Stimulated activated naive CD8-positive, alpha-beta T cell treated with anti-CD3 and anti-CD28 coated beads, Interleukin-15, amount 100 ng/mL, for 72 hours (primary cell): ENCODE results near the gene GPX4.
"Not testable (repeated sequence)": the region's sequence is repeated elsewhere in the genome, so short reads cannot be mapped to it uniquely, and the experiment has no call there.

Experiments used
- ATAC-seq: fragments of 150-1000 bp; cut with Tn5 transposase; 2 replicates; pipeline ENCODE4 v1.10.0; 2021; ENCODE audit warnings: mild to moderate bottlenecking, moderate library complexity
- DNase-seq, 2 donors: peaks; one replicate each; pipeline ENCODE4 v3.0.0; 2021 to 2022
- H3K27ac Mint-ChIP-seq, 2 donors: one replicate each; pipeline ENCODE4 v1.8.0; 2022; ENCODE audit warnings: mild to moderate bottlenecking in 2 of 2, mixed read lengths in 2 of 2, moderate library complexity in 2 of 2
- H3K27me3 Mint-ChIP-seq: one replicate; pipeline ENCODE4 v1.8.0; 2022; ENCODE audit warnings: mixed read lengths
- H3K4me1 Mint-ChIP-seq: one replicate; pipeline ENCODE4 v1.8.0; 2022; ENCODE audit warnings: mild to moderate bottlenecking, mixed read lengths
- H3K4me3 Mint-ChIP-seq, 2 donors: one replicate each; pipeline ENCODE4 v1.8.0; 2022; ENCODE audit warnings: mild to moderate bottlenecking in 2 of 2, mixed read lengths in 2 of 2, moderate library complexity in 1 of 2
- H3K9me3 Mint-ChIP-seq, 2 donors: one replicate each; pipeline ENCODE4 v1.8.0; 2022; ENCODE audit warnings: mixed read lengths in 2 of 2

The GPX4 gene

DNA sequence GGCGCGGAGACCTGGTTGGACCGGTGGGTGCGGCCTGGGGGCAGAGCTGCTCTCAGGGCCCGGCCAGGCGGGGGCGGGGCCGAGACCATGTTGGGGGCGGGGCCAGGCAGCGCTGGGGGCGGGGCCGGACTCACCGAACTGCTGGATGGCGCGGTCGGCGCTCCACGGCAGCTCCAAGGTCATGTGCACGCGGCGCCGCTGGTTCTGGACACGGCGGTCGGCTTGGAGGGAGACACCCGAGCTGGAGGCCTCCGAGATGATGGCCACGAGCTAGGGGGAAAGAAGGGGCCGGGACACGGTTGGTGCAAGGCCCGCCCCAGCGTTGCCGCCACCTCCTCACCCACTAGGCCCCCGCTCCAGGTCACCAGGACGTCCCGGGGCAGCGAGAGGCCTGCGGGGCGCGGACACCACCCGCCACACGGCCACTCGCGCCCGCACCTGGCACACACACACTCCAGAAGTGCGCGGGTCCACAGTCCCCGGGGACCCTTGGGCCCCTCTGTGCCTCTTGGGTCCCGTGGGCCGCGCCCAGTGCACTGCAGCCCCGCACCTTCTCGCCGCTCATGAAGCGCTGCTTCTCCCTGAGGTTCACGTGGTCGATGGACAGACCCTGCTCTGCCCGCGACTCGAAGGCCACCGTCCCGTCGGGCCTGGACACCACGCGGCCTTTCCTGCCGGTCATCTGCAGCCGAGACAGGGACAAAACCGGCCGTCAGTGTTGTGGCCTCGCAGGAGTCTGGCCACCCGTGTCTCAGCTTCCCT is 8.7 kb downstream of the GPX4 start:
- Mint-ChIP-seq H3K9me3 (no peaks in the 10 kb centered on the region), H3K27ac (peak overlapping the region in 1 of 2 donors; percentile 67), H3K4me3 (no peak overlapping the region), H3K4me1 (peaks cover 12% of the 10 kb centered on the region), H3K27me3 (no peaks in the 10 kb centered on the region)
- no peak for ATAC-seq
- DNase-seq, result no peak

DNA sequence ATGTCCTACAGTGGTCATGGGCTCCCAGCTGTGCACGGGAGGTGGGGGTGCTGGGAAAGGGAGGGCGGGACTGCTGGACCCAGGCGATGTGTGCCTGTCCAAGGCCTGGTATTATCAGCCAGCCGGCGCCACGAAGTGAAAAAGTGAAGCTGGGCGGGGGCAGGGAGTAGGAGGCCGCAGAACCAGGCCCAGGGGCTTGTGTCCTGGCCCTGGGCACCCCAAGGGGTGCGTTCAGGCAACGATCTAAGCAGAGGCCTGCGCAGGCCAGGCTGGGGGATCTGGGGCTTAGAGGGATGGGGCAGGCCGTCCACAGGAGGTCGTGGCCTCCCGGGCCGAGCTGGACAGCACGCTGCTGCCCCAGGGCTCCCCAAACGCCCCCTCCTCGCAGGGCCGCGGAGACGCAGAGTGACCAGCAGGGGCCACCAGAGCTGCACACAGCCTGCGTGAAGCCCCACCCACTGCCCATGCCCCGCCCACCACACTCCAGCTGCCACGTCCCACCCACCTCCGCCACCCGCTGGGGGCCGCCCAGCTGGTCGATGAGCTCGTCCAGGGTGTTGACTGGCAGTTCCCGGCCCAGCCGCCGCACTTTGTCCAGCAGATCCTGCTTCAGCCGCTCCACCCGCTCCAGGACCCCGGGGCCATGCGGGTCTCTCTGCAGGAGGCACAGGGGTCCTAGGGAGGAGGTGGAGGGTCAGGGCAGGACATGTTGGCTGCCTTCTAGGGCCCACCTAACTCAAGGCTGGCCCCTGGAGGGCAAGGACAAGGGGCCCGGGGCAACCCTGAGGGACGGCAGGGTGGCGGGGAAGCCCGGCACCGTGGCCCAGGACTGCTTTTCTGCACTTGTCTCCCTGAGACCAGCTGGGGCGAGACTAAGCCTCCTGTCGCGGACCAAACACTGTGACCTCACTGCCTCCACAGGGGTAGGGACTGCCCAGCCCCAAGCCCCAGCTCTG is 9.5 kb downstream of the GPX4 start:
- peak; percentile 78 for ATAC-seq
- Mint-ChIP-seq H3K4me1 (peaks cover 12% of the 10 kb centered on the region), H3K27me3 (no peaks in the 10 kb centered on the region), H3K4me3 (no peak overlapping the region), H3K9me3 (no peaks in the 10 kb centered on the region), H3K27ac (peak overlapping the region in 1 of 2 donors; percentile 67)
- DNase-seq, result peak; percentile 80 to 86

DNA sequence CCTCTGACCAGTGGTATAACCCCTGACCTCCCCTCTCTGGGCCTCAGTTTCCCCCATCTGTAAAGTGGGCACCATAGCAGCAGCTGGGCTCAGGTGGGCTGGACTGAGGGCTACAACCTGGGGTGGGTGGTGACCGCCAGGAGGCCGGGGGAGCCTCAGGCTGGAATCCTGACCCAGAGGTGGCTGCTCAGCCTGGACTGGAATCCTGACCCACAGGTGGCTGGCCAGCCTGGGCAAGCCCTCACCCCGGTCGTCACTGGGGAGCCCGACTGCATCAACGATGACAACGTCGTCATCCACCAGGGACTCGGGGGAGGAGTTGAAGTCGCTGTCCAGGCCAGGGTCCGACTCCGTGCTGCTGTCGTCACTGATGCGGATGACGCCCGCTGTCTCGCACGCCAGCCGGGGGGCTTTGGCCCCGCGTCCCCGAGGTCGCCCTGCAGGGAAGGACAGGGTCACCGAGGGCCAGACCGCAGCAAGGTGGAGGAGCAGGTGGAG is 10.2 kb downstream of the GPX4 start:
- DNase-seq (no peak), ATAC-seq (no peak)
- Mint-ChIP-seq H3K27me3 (no peaks in the 10 kb centered on the region), H3K9me3 (no peaks in the 10 kb centered on the region), H3K4me1 (peaks cover 12% of the 10 kb centered on the region), H3K27ac (peak overlapping the region in 1 of 2 donors; percentile 19), H3K4me3 (no peak overlapping the region)

DNA sequence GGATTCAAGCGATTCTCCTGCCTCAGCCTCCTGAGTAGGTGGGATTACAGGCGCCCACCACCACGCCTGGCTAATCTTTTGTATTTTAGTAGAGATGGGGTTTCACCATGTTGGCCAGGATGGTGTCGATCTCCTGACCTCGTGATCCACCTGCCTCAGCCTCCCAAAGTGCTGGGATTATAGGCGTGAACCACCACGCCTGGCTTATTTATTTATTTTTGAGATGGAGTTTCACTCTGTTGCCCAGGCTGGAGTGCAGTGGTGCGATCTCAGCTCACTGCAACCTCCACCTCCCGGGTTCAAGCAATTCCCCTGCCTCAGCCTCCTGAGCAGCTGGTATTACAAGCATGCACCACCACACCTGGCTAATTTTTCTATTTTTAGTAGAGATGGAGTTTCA is 10.9 kb downstream of the GPX4 start:
- Mint-ChIP-seq H3K27ac (peak overlapping the region in 1 of 2 donors; percentile 90), H3K4me1 (peaks cover 12% of the 10 kb centered on the region)
- H3K9me3 Mint-ChIP-seq, DNase-seq, H3K4me3 Mint-ChIP-seq, H3K27me3 Mint-ChIP-seq, ATAC-seq: not testable (repeated sequence)

DNA sequence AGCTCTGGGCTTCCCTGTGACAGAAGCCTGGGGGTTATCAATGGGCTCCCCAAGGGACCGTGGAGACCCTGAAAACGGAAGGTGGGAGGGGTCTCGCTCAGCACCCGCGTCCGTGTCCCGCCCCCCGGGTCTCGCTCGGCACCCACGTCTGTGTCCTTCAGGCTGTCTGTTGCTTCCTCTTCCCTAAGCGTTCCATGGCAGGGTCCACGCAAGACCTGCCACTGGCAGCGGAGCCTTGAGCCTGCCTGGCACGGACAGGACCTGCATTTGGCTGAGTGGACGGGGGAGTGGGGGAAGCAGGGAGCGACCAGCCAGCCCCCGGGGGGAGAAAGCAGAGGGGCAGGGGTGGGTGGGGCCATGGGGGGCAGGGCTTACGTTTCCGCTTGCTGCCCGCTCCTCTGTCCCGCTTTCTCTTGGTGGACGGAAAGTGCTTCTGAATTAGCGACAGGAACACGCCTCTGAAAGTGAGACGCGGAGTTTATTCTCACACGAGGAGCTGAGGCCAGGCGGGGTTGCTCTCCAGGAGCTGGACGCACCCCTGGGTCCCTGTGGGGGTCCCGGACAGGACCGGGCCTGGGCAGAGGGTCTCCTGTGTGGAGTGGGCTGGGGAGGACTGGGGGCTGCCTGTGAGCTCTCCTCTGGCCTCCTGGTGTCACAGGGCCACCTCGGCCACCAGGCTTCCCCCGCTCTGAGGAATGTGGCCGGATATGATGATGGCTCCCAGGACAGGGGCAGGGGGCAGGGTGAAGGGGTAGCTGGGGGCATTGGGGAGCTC is 12.0 kb downstream of the GPX4 start:
- Mint-ChIP-seq H3K27ac (peak overlapping the region in 1 of 2 donors; percentile 34), H3K9me3 (no peaks in the 10 kb centered on the region), H3K27me3 (no peaks in the 10 kb centered on the region), H3K4me1 (peaks cover 12% of the 10 kb centered on the region), H3K4me3 (no peak overlapping the region)
- ATAC-seq (no peak), DNase-seq (no peak)

DNA sequence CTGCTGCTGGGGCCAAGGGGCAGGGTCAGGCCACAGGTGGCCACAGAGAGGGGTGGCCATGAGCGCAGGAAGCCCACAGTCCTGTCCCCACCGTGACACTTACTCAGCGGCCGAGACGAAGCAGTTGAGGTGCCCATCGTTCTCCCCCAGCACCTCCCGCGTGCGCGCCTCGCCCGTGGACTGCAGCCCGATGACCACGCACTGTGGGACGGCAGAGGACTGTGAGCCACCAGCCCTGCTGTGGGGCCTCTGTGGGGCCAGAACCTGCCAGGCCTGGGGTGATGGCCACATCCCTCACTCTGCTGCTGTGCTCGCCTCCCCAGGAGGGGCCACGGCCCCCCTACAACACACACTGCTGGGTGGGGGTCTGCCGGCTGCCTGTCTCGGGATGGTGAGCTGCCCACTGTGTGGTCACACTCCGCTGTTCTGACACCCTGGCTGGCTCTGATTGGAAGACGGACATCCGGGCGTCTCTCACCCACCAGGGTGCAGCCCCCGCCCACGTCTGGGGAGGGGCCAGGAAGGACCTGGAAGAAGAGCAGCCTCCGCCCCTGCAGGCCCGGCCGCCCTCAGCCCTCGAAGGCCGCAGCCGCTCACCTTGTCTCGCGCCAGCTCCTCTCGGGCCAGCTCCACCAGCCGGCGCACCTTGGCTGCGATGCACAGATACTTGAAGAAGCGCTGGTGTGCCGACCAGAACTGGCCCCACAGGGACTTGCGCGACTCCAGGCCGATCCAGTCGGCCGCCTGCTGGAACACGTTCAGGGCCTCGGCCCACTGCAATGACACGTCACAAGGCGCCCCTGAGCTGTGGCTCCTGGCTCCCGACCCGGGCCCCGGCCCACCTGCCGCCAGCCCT is 13.2 kb downstream of the GPX4 start:
- DNase-seq, result no peak
- no peak for ATAC-seq
- H3K27ac Mint-ChIP-seq, result no peak overlapping the region
- H3K4me1 Mint-ChIP-seq, result peaks cover 12% of the 10 kb centered on the region
- H3K9me3 Mint-ChIP-seq, result no peaks in the 10 kb centered on the region
- no peaks in the 10 kb centered on the region for H3K27me3 Mint-ChIP-seq
- H3K4me3 Mint-ChIP-seq, result no peak overlapping the region

DNA sequence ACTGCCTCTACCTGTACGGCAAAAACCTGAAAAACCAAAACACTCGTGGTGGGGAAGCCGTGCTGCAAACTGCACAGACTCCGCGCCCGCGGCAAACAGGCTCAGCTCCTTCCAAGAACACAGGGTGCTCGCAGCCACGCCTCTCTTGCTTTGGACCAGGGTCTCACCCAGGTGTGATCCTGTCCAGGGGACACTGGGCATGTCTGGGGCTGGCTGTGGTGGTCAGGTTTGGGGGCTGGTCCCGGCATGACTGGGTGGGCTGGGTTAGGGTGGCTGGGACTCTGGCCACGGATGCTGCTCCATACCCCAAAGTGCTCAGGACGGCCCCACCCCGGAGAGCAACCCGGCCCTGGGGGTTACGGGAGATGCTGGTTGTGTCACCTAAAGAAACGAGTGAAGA is 13.9 kb downstream of the GPX4 start:
- ATAC-seq, result no peak
- Mint-ChIP-seq H3K27me3 (no peaks in the 10 kb centered on the region), H3K9me3 (no peaks in the 10 kb centered on the region), H3K4me3 (no peak overlapping the region), H3K4me1 (peaks cover 13% of the 10 kb centered on the region), H3K27ac (no peak overlapping the region)
- DNase-seq, result no peak

DNA sequence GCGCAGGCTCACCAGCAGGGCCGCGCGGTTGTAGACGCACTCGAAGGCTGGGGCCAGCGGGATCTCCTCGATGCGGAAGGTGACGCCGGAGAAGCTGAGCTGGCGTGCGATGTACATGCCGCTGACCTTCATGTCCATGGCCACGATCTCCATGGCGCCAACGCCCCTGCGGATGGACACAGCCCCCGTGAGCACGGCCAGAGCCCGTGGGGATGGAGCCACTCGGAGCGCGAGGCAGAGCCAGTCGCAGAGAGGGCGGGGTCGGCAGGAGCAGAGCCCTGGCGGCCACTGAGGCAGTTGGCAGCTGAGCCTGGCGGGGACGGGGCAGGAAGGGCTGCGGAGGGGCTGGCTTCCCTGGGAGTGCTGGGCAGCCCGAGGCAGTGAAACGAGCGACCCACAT is 15.2 kb downstream of the GPX4 start:
- H3K9me3 Mint-ChIP-seq, result no peaks in the 10 kb centered on the region

DNA sequence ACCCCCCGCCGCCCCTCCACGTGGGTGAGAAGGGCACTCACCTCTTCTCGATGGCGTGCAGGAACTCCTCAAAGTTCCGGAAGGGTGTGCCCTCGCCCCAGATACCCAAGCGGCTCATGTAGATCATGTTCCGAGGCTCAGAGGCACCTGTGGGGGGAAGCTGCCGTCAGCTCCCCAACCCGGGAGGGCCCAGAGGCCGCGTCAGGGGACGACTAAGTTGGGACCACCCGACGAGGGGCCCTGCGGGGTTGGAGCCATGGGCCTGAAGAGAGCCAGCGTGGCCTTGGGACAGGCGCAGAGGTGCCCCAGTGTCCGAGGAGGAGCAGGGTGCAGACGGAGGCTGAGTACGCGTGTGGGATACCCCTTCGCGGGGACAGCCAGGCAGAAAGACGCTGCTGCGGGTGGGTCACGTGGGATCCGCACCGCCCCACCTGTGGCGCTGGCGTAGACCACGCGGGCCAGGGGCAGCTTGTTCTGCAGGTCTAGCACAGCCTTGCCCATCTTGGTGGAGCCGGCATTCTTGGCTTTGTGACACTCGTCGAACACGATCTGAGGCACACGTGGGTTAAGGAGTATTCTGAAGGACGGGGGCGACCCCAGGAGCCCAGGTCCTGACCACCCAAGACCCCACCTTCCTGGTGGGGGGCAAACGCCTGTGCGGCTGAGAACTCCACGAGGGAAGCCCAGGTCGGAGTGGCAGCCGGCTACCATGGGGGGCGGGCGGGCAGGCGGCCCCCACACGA is 15.9 kb downstream of the GPX4 start:
- DNase-seq (no peak), ATAC-seq (no peak)
- Mint-ChIP-seq H3K27me3 (no peaks in the 10 kb centered on the region), H3K27ac (no peak overlapping the region), H3K4me3 (no peak overlapping the region), H3K4me1 (peaks cover 5% of the 10 kb centered on the region), H3K9me3 (no peaks in the 10 kb centered on the region)

More for the DNA sequence above, 15.2 kb downstream of the GPX4 start:
- DNase-seq, result no peak
- Mint-ChIP-seq H3K4me3 (no peak overlapping the region), H3K4me1 (peaks cover 6% of the 10 kb centered on the region), H3K27me3 (no peaks in the 10 kb centered on the region), H3K27ac (peak overlapping the region in 1 of 2 donors; percentile 38)
- ATAC-seq, result no peak

DNA sequence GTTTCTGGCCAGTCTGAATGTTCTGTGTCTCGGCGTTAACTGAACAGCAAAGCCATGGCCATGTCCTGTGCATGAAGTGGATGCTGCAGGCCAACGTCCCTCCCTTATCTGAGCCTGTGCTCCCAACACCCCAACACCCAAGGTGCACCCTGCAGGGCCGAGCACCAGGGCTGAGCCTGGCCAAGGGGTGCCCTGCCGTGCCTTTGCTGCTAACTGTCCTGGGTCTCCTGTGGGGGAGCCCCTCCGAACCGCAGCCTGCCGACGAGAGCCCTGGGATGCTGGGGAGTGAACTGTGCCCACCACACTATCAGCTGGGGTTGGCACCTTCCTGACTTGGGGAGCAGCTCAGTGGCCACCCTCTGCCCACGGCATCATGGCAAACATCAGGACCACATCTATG is 17.6 kb downstream of the GPX4 start:
- ATAC-seq (no peak), DNase-seq (no peak)
- Mint-ChIP-seq H3K4me1 (peaks cover 5% of the 10 kb centered on the region), H3K4me3 (no peak overlapping the region), H3K9me3 (no peaks in the 10 kb centered on the region), H3K27ac (no peak overlapping the region), H3K27me3 (no peaks in the 10 kb centered on the region)

DNA sequence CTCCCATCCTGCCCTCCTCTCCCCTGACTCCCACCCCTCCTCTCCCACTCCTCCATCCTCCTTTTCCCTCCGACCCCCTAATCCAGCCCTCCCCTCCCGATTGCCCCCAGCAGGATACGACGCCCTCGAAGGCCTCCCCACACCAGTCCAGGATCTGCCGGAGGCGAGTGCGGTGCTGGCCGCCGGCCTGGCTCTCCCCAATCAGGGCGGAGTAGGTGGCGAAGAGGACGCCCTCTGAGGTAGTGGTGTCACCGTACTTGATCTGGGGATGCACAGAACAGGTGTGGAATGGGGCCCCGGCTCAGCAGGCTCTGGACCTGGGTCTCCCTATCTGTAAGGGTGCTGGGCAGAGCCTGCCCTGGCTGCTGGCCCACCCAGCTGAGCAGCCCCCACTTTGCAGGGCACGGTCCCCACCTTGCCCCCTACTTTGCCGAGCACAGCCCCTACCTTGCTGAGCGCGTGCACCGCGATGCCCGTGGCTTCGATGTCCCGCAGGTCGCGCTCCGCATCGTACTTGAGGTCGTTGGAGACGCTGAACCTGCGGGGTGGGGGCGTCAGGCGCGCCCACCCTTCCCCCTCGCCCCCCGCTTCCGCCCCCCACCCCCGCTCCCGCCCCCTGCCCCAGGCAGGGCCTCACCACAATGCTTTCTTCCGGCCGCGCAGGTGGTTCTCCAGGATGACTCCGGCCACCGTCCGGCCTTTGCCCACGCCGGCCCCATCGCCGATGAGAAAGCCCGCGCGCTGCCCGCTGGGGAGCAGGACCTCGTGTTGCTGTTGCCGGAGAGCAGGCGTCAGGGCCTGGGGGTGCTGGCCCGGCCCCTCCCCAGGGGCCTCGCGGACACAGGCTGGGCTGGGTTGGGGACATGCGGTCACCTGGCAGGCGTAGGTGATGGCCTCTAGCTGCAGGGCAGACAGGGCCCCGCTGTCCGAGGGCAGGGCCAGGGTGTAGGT is 18.5 kb downstream of the GPX4 start:
- Mint-ChIP-seq H3K4me3 (no peak overlapping the region), H3K27ac (peak overlapping the region in 1 of 2 donors; percentile 78), H3K27me3 (no peaks in the 10 kb centered on the region), H3K4me1 (peaks cover 14% of the 10 kb centered on the region), H3K9me3 (no peaks in the 10 kb centered on the region)
- ATAC-seq (peak; percentile 18), DNase-seq (no peak)

DNA sequence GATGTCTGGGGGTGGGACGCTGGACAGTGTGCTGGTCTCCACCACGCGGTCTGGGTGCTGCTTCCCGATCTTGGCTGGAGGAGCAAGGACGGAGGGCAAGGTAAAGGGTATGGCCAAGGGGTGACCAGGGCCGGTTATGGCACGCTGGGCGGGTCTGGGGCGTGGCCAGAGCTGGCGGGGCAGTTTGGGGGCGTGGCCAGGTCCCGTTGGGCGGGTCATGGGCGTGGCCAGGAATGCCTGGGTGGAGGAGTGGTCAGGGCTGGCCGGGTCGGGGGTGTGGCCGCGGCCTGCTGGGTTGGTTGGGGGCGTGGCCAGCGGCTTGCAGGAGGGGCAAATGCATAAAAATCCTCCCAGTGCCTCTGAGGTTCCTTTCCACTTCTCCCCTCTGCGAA is 19.2 kb downstream of the GPX4 start:
- peak; percentile 32 for ATAC-seq
- no peak overlapping the region for H3K4me3 Mint-ChIP-seq
- peak in 1 of 2 donors; percentile 50 for DNase-seq
- no peaks in the 10 kb centered on the region for H3K27me3 Mint-ChIP-seq
- no peaks in the 10 kb centered on the region for H3K9me3 Mint-ChIP-seq
- H3K4me1 Mint-ChIP-seq, result peaks cover 15% of the 10 kb centered on the region
- H3K27ac Mint-ChIP-seq, result peak overlapping the region in 1 of 2 donors; percentile 78

DNA sequence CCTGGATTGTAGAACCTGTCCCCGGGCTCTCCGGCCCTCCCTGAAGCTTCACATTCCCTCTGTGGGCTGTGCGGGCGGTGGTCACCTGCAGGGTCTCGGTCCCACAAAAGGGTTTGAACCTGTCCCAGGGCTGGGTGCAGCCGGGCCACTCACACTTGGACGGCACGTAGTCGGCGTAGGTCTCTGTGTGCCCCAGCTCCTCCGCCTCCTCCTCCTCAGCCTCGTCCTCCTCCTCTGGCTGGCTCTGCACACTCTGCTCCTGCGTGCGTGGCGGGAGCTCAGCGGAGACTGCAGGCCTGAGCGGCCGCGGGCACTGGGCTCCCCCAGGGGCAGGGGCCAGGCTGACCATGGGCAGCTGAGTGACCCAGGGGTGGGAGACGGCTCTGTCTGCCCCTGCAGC is 19.6 kb downstream of the GPX4 start:
- Mint-ChIP-seq H3K4me3 (no peak overlapping the region), H3K27me3 (no peaks in the 10 kb centered on the region), H3K9me3 (no peaks in the 10 kb centered on the region), H3K27ac (no peak overlapping the region), H3K4me1 (peaks cover 15% of the 10 kb centered on the region)
- no peak for ATAC-seq
- no peak for DNase-seq
